K562 (cell line): ENCODE measurements around the gene GAPDH. TPM values are rescaled to one million over a fixed set of nuclear protein-coding genes. Genes with fewer than 3 reads are reported as not detected.

Experiments
- ATF2 ChIP-seq: sonication (generic); formaldehyde crosslinking; IDR thresholded peaks from 2 replicates; pipeline ENCODE4 v1.8.1; 2022; ENCODE audit warnings: missing genetic modification reagents
- BHLHE40 ChIP-seq: IDR thresholded peaks from 2 replicates; pipeline ENCODE4 v1.6.1; 2011; ENCODE audit warnings: low read length, improper control_type of control experiment
- EGR1 ChIP-seq: fragments of 450-650 bp; conservative IDR thresholded peaks from 2 replicates; pipeline ENCODE4 v1.6.1; 2017; ENCODE audit warnings: mild to moderate bottlenecking
- ELF2 ChIP-seq: fragments of 250-450 bp; sonication (Bioruptor Pico); IDR thresholded peaks from 2 replicates; pipeline ENCODE4 v1.5.0; 2021; ENCODE audit warnings: mild to moderate bottlenecking
- FOSL1 ChIP-seq: fragments of 200-800 bp; sonication (Bioruptor generic); conservative IDR thresholded peaks from 2 replicates; pipeline ENCODE4 v1.6.1; 2016; ENCODE audit warnings: missing genetic modification characterization, missing compliant biosample characterization
- FOXA1 ChIP-seq: fragments of 450-650 bp; IDR thresholded peaks from 2 replicates; pipeline ENCODE4 v1.6.1; 2016; ENCODE audit warnings: mild to moderate bottlenecking, borderline replicate concordance
- GABPA ChIP-seq: fragments of 200-800 bp; sonication (Bioruptor generic); conservative IDR thresholded peaks from 2 replicates; pipeline ENCODE4 v1.6.1; 2016; ENCODE audit warnings: low read depth, missing genetic modification characterization, missing compliant biosample characterization
- GATA2 ChIP-seq: sonication (generic); formaldehyde crosslinking; IDR thresholded peaks from 2 replicates; pipeline ENCODE4 v1.4.0; 2020; ENCODE audit warnings: mild to moderate bottlenecking, missing genetic modification reagents
- HNRNPLL ChIP-seq: fragments of 200-400 bp; formaldehyde crosslinking; IDR thresholded peaks from 2 replicates; pipeline ENCODE4 v1.6.1; 2017; ENCODE audit warnings: low read length, low read depth, mild to moderate bottlenecking; ENCODE audit not compliant: poor library complexity, severe bottlenecking
- KDM5B ChIP-seq: fragments of 200-600 bp; sonication (generic); IDR thresholded peaks from 2 replicates; pipeline ENCODE4 v1.6.1; 2012; ENCODE audit warnings: low read depth, mild to moderate bottlenecking, moderate library complexity, low read length, control low read depth, inconsistent platforms; ENCODE audit not compliant: insufficient replicate concordance
- NCOR1 ChIP-seq: fragments of 450-650 bp; IDR thresholded peaks from 2 replicates; pipeline ENCODE4 v1.6.1; 2016; ENCODE audit warnings: mild to moderate bottlenecking, moderate library complexity
- NFRKB ChIP-seq: fragments of 450-650 bp; IDR thresholded peaks from 2 replicates; pipeline ENCODE4 v1.6.1; 2016; ENCODE audit warnings: low read depth
- NKRF ChIP-seq: fragments of 450-650 bp; IDR thresholded peaks from 2 replicates; pipeline ENCODE4 v1.6.1; 2016; ENCODE audit warnings: borderline replicate concordance
- NR2C1 ChIP-seq, 2 experiments: fragments of 450-650 bp; IDR thresholded peaks; 2 replicates each; pipeline ENCODE4 v1.6.1; 2017; ENCODE audit warnings: mild to moderate bottlenecking in 2 of 2, antibody characterized with exemption in 1 of 2, inconsistent platforms in 1 of 2, missing compliant biosample characterization in 1 of 2, missing genetic modification characterization in 1 of 2
- POLR2G ChIP-seq: fragments of 200-400 bp; formaldehyde crosslinking; IDR thresholded peaks from 2 replicates; pipeline ENCODE4 v1.6.1; 2017; ENCODE audit warnings: low read depth, mild to moderate bottlenecking, antibody characterized with exemption, low read length, moderate library complexity
- POLR3A ChIP-seq: IDR thresholded peaks from 2 replicates; pipeline ENCODE4 v1.6.1; 2011; ENCODE audit warnings: borderline replicate concordance, mild to moderate bottlenecking, moderate library complexity; ENCODE audit not compliant: insufficient read length, insufficient read depth; ENCODE audit errors: extremely low read depth
- POU5F1 ChIP-seq: fragments of 150-350 bp; IDR thresholded peaks from 2 replicates; pipeline ENCODE4 v1.6.1; 2014; ENCODE audit warnings: borderline replicate concordance, low read length, low read depth, mild to moderate bottlenecking; ENCODE audit not compliant: partially characterized antibody
- PREB ChIP-seq: sonication (generic); formaldehyde crosslinking; IDR thresholded peaks from 2 replicates; pipeline ENCODE4 v1.8.1; 2023; ENCODE audit warnings: mild to moderate bottlenecking, missing genetic modification reagents
- RAD51 ChIP-seq: fragments of 450-650 bp; IDR thresholded peaks from 2 replicates; pipeline ENCODE4 v1.7.1; 2016; ENCODE audit warnings: low read depth, mild to moderate bottlenecking, borderline replicate concordance
- RBFOX2 ChIP-seq: fragments of 200-400 bp; formaldehyde crosslinking; IDR thresholded peaks from 2 replicates; pipeline ENCODE4 v1.6.1; 2017; ENCODE audit warnings: low read depth, mild to moderate bottlenecking, low read length, moderate library complexity
- SREBF1 ChIP-seq: fragments of 150-350 bp; IDR thresholded peaks from 2 replicates; pipeline ENCODE4 v1.6.1; 2014; ENCODE audit warnings: antibody characterized with exemption, low read depth, low read length, borderline replicate concordance
- SREBF2 ChIP-seq: sonication (generic); formaldehyde crosslinking; IDR thresholded peaks from 2 replicates; pipeline ENCODE4 v1.4.0; 2020; ENCODE audit warnings: mild to moderate bottlenecking, missing genetic modification reagents
- SUPT5H ChIP-seq: fragments of 450-650 bp; IDR thresholded peaks from 2 replicates; pipeline ENCODE4 v1.6.1; 2016
- TAF7 ChIP-seq: fragments of 450-650 bp; IDR thresholded peaks from 2 replicates; pipeline ENCODE4 v1.6.1; 2016; ENCODE audit warnings: missing genetic modification characterization, missing compliant biosample characterization
- ZNF133 ChIP-seq: fragments of 250-450 bp; sonication (Bioruptor Pico); IDR thresholded peaks from 2 replicates; pipeline ENCODE4 v1.4.0; 2020; ENCODE audit warnings: mild to moderate bottlenecking
- ZNF316 ChIP-seq: fragments of 450-650 bp; IDR thresholded peaks from 2 replicates; pipeline ENCODE4 v1.6.1; 2016
- polyA plus RNA-seq, 8 experiments: library from polyadenylated mRNA; depleted of rRNA in 4 of 8; stranded (reverse) in 5 of 8; unstranded in 3 of 8; fragments of >200 nt; fragmentation: Nextera tagmentation in 2 of 8; fragmentation: Illumina TruSeq in 1 of 8; extraction: Ambion mirVana in 2 of 8; extraction: Trizol in 1 of 8; gene quantifications; 2 replicates each; pipeline versions ENCODE4 v1.2.1 to v1.2.3, GENCODE V29; 2011 to 2014; ENCODE audit warnings: inconsistent platforms in 1 of 8, missing spikeins in 1 of 8
- total RNA-seq, 7 experiments: library from RNA; depleted of rRNA in 6 of 7; stranded (reverse); fragments of >200 nt in 6 of 7; fragmentation: Illumina TruSeq in 2 of 7; extraction: Trizol in 2 of 7; gene quantifications; 2 replicates each; pipeline versions ENCODE4 v1.2.1 to v1.2.3, GENCODE V29; 2011 to 2021; ENCODE audit warnings: low replicate concordance in 1 of 7

Gene GAPDH
- total and polyA plus RNA-seq, 9 of the 15 experiments (the other 6 are each of a cell fraction or from before 2014, with no cell fraction given): 2,206 to 6,793 (median 4,217) TPM

- TF ChIP-seq NKRF (peak; percentile 16; the same call in 1 of the 2 replicates), GABPA (tag) (peak; percentile 98), SREBF2 (CRISPR knock-in tag) (no peak), ZNF316 (no peak), ELF2 (CRISPR knock-in tag) (peak; percentile 40; the same call in 1 of the 2 replicates), FOXA1 (no peak), PREB (0 out of 2 replicates have a peak, but pooled peaks have one; percentile 21), NCOR1 (0 out of 2 replicates have a peak, but pooled peaks have one; percentile 16), POLR2G (peak; percentile 88), TAF7 (tag) (peak; percentile 50; the same call in 1 of the 2 replicates), EGR1 (peak; percentile 90), KDM5B (peak; percentile 69), HNRNPLL (peak; percentile 40), POLR3A (no peak), SREBF1 (no peak), GATA2 (no peak), RBFOX2 (peak; percentile 85), NFRKB (peak; percentile 52; the same call in 1 of the 2 replicates), RAD51 (no peak), ZNF133 (CRISPR knock-in tag) (no peak), SUPT5H (peak; percentile 87), BHLHE40 (no peak), NR2C1 (IDR thresholded peaks at IDR 0.05) (0 out of 2 replicates have a peak, but pooled peaks have one; percentile 21), NR2C1 (tag; IDR thresholded peaks at IDR 0.05) (no peak), POU5F1 (no peak), FOSL1 (tag) (no peak), ATF2 (no peak)
Measured at GRCh38 chr12:6492838-6493496, 41.4 kb upstream of the GAPDH start, which contains the start of gene MRPL51 (continued).
